HEK293 (cell line): ENCODE data around the gene NHLRC2.

Experiments used
- CTCF ChIA-PET: fragments of 350-600 bp; formaldehyde crosslinking; extraction: SDS; loops from one replicate; lab custom pipeline; 2021; ENCODE audit warnings: antibody characterized with exemption; lab: Yijun Ruan, JAX
- POLR2A ChIA-PET: fragments of 300-600 bp; formaldehyde crosslinking; extraction: SDS; loops from one replicate; lab custom pipeline; 2020; ENCODE audit warnings: antibody characterized with exemption, inconsistent platforms; lab: Yijun Ruan, JAX
- H3K27ac ChIP-seq: fragments of 200-500 bp; sonication (Bioruptor generic); 2 replicates; pipeline ENCODE4 v1.5.1; 2014; ENCODE audit warnings: low read depth, low read length, control low read depth, inconsistent platforms; ENCODE audit errors: extremely low read depth
- H3K36me3 ChIP-seq, 2 experiments: fragments of 200-500 bp in 1 of 2; sonication (Bioruptor generic) in 1 of 2; 1 replicate in 1 of 2; 2 replicates in 1 of 2; pipeline ENCODE4 v1.5.1; 2014 to 2017; ENCODE audit warnings: inconsistent platforms in 2 of 2, low read length in 2 of 2; ENCODE audit not compliant: control insufficient read depth in 2 of 2, insufficient read depth in 1 of 2
- H3K4me1 ChIP-seq: fragments of 200-500 bp; sonication (Bioruptor generic); 2 replicates; pipeline ENCODE4 v1.5.1; 2014; ENCODE audit warnings: mild to moderate bottlenecking, low read length, inconsistent platforms; ENCODE audit not compliant: control insufficient read depth, insufficient read depth
- H3K4me3 ChIP-seq: 2 replicates; pipeline ENCODE4 v1.5.1; 2011; ENCODE audit warnings: low read depth, mild to moderate bottlenecking, control low read depth, low read length, moderate library complexity
- H3K9me3 ChIP-seq: fragments of 200-500 bp; sonication (Bioruptor generic); 2 replicates; pipeline ENCODE4 v1.5.1; 2014; ENCODE audit warnings: low read depth, low read length, inconsistent platforms; ENCODE audit not compliant: control insufficient read depth, insufficient read depth
- ATF2 ChIP-seq: fragments of 450-650 bp; formaldehyde crosslinking; IDR thresholded peaks from 2 replicates; pipeline ENCODE4 v1.5.1; 2016; ENCODE audit warnings: missing biosample characterization, missing genetic modification characterization, low read depth
- BCL6B ChIP-seq: fragments of 450-650 bp; formaldehyde crosslinking; IDR thresholded peaks from 2 replicates; pipeline ENCODE4 v1.5.1; 2017; ENCODE audit warnings: missing biosample characterization, missing genetic modification characterization
- INSM2 ChIP-seq: fragments of 450-650 bp; formaldehyde crosslinking; IDR thresholded peaks from 2 replicates; pipeline ENCODE4 v1.5.1; 2016; ENCODE audit warnings: missing biosample characterization, missing genetic modification characterization
- TCF7L2 ChIP-seq: IDR thresholded peaks from 2 replicates; pipeline ENCODE4 v1.6.1; 2011; ENCODE audit warnings: low read depth, mild to moderate bottlenecking, inconsistent platforms, low read length, moderate library complexity, borderline replicate concordance
- TRIM28 ChIP-seq: IDR thresholded peaks from 2 replicates; pipeline ENCODE4 v1.6.1; 2011; ENCODE audit warnings: low read length, control low read depth, borderline replicate concordance
- ZBTB17 ChIP-seq: fragments of 450-650 bp; formaldehyde crosslinking; IDR thresholded peaks from 2 replicates; pipeline ENCODE4 v1.5.1; 2016; ENCODE audit warnings: missing biosample characterization, missing genetic modification characterization
- ZFP3 ChIP-seq: fragments of 450-650 bp; formaldehyde crosslinking; IDR thresholded peaks from 2 replicates; pipeline ENCODE4 v1.5.1; 2016; ENCODE audit warnings: low read depth, missing biosample characterization, missing genetic modification characterization
- ZFP69B ChIP-seq: fragments of 450-650 bp; formaldehyde crosslinking; IDR thresholded peaks from 2 replicates; pipeline ENCODE4 v1.5.1; 2016; ENCODE audit warnings: missing biosample characterization, missing genetic modification characterization
- ZNF148 ChIP-seq: fragments of 450-650 bp; formaldehyde crosslinking; IDR thresholded peaks from 2 replicates; pipeline ENCODE4 v1.5.0; 2017; ENCODE audit warnings: missing biosample characterization, missing genetic modification characterization, borderline replicate concordance
- ZNF248 ChIP-seq: fragments of 450-650 bp; formaldehyde crosslinking; IDR thresholded peaks from 2 replicates; pipeline ENCODE4 v1.5.1; 2017; ENCODE audit warnings: missing biosample characterization, missing genetic modification characterization
- ZNF280C ChIP-seq: fragments of 450-650 bp; formaldehyde crosslinking; IDR thresholded peaks from 2 replicates; pipeline ENCODE4 v1.5.1; 2016; ENCODE audit warnings: missing biosample characterization, missing genetic modification characterization
- ZNF398 ChIP-seq: fragments of 450-650 bp; formaldehyde crosslinking; IDR thresholded peaks from 2 replicates; pipeline ENCODE4 v1.5.1; 2017; ENCODE audit warnings: missing biosample characterization, missing genetic modification characterization
- ZNF426 ChIP-seq: fragments of 450-650 bp; formaldehyde crosslinking; IDR thresholded peaks from 2 replicates; pipeline ENCODE4 v1.5.1; 2017; ENCODE audit warnings: missing biosample characterization, missing genetic modification characterization, mild to moderate bottlenecking, inconsistent platforms, moderate library complexity
- ZNF513 ChIP-seq: fragments of 450-650 bp; IDR thresholded peaks from 2 replicates; pipeline ENCODE4 v1.5.1; 2018; ENCODE audit warnings: missing biosample characterization, missing genetic modification characterization
- ZNF530 ChIP-seq: fragments of 450-650 bp; formaldehyde crosslinking; IDR thresholded peaks from 2 replicates; pipeline ENCODE4 v1.5.1; 2016; ENCODE audit warnings: low read depth, missing biosample characterization, missing genetic modification characterization
- ZNF548 ChIP-seq: fragments of 450-650 bp; formaldehyde crosslinking; IDR thresholded peaks from 2 replicates; pipeline ENCODE4 v1.5.1; 2016; ENCODE audit warnings: missing biosample characterization, missing genetic modification characterization
- ZNF621 ChIP-seq: fragments of 450-650 bp; formaldehyde crosslinking; IDR thresholded peaks from 2 replicates; pipeline ENCODE4 v1.5.1; 2017; ENCODE audit warnings: missing biosample characterization, missing genetic modification characterization
- ZNF626 ChIP-seq: fragments of 450-650 bp; sonication (Bioruptor Pico); formaldehyde crosslinking; IDR thresholded peaks from 2 replicates; pipeline ENCODE4 v1.5.1; 2018; ENCODE audit warnings: missing biosample characterization, missing genetic modification characterization, inconsistent platforms
- ZSCAN18 ChIP-seq: fragments of 450-650 bp; formaldehyde crosslinking; IDR thresholded peaks from 2 replicates; pipeline ENCODE4 v1.5.1; 2016; ENCODE audit warnings: missing biosample characterization, missing genetic modification characterization

NHLRC2 gene

GRCh38 chr10:113937258-113937657 lies 82.8 kb downstream of the NHLRC2 start:
- TF ChIP-seq ZFP3 (tag by site-specific recombination) (peak; percentile 64), ZNF426 (tag by site-specific recombination) (no peak), ZNF148 (tag by site-specific recombination) (no peak), ATF2 (no peak), BCL6B (tag by site-specific recombination) (no peak), ZFP69B (tag by site-specific recombination) (no peak), ZNF530 (no peak)
- H3K4me3 ChIP-seq, result no peak overlapping the region
- ChIA-PET POLR2A (no interaction called here), CTCF (interaction anchor here (0.8 kb wide), 1 partner anchor 139 kb away, joined by 3 read pairs; no protein-coding TSS in a partner anchor)
- no peaks in the 10 kb centered on the region for H3K4me1 ChIP-seq
- no peak overlapping the region for H3K27ac ChIP-seq
- H3K9me3 ChIP-seq, result no peaks in the 10 kb centered on the region
- no peaks in the 10 kb centered on the region for H3K36me3 ChIP-seq

- Histone ChIP-seq H3K36me3 (no peaks in the 10 kb centered on the region), H3K27ac (no peak overlapping the region), H3K4me3 (no peak overlapping the region), H3K4me1 (no peaks in the 10 kb centered on the region), H3K9me3 (no peaks in the 10 kb centered on the region)
- CTCF ChIA-PET, result interaction anchor here (0.8 kb wide), 1 partner anchor 139 kb away, joined by 3 read pairs; no protein-coding TSS in a partner anchor
- POLR2A ChIA-PET, result no interaction called here
- TF ChIP-seq ZSCAN18 (tag by site-specific recombination), result no peak
- no peak for TF ChIP-seq ZNF626
- TF ChIP-seq TCF7L2, result no peak
- no peak for TF ChIP-seq ZNF513 (tag by site-specific recombination)
- TF ChIP-seq ZNF621, result no peak
- TF ChIP-seq ZNF280C (tag by site-specific recombination), result no peak
- TF ChIP-seq ZNF548 (tag by site-specific recombination), result no peak
- TF ChIP-seq TRIM28, result no peak
- TF ChIP-seq ZNF398, result no peak
- no peak for TF ChIP-seq ZNF248 (tag by site-specific recombination)
- TF ChIP-seq INSM2 (tag by site-specific recombination), result no peak
- TF ChIP-seq ZBTB17 (tag by site-specific recombination), result no peak
Observed at GRCh38 chr10:113937756-113938155, 83.3 kb downstream of the NHLRC2 start.
